Endodermal cell (in vitro differentiated cells): ENCODE data around the gene TMTC2. TPM values are rescaled to one million over a fixed set of nuclear protein-coding genes. Genes with fewer than 3 reads are reported as not detected.

ENCODE experiments used
- DNase-seq: peaks from one replicate; pipeline ENCODE4 v3.0.0-alpha.2; 2017
- H3K27ac ChIP-seq: 2 replicates; pipeline ENCODE4 v1.5.1; 2013; ENCODE audit warnings: mild to moderate bottlenecking, low read depth, low read length, moderate library complexity
- H3K27me3 ChIP-seq: 2 replicates; pipeline ENCODE4 v1.6.1; 2013; ENCODE audit warnings: mild to moderate bottlenecking, low read length, moderate library complexity; ENCODE audit not compliant: insufficient read depth, control insufficient read depth, poor library complexity, severe bottlenecking
- H3K36me3 ChIP-seq: 2 replicates; pipeline ENCODE4 v1.7.0; 2013; ENCODE audit warnings: mild to moderate bottlenecking, low read length, moderate library complexity; ENCODE audit not compliant: control insufficient read depth, insufficient read depth
- H3K4me1 ChIP-seq: one replicate; pipeline ENCODE4 v1.7.0; 2013; ENCODE audit warnings: low read length; ENCODE audit not compliant: control insufficient read depth, insufficient read depth
- H3K4me3 ChIP-seq: 2 replicates; pipeline ENCODE4 v1.5.1; 2013; ENCODE audit warnings: mild to moderate bottlenecking, low read length, moderate library complexity
- H3K9ac ChIP-seq: 2 replicates; pipeline ENCODE4 v1.6.1; 2013; ENCODE audit warnings: mild to moderate bottlenecking, low read length, moderate library complexity; ENCODE audit not compliant: poor library complexity, severe bottlenecking; ENCODE audit errors: extremely low read depth
- H3K9me3 ChIP-seq: 2 replicates; pipeline ENCODE4 v1.6.1; 2013; ENCODE audit warnings: mild to moderate bottlenecking, low read length, moderate library complexity; ENCODE audit not compliant: control insufficient read depth
- H3K27ac Mint-ChIP-seq: 2 replicates; pipeline ENCODE4 v1.8.0; 2020; ENCODE audit warnings: mixed read lengths
- H3K27me3 Mint-ChIP-seq: 2 replicates; pipeline ENCODE4 v1.8.0; 2021; ENCODE audit warnings: mild to moderate bottlenecking, mixed read lengths; ENCODE audit not compliant: insufficient read depth
- H3K36me3 Mint-ChIP-seq: 2 replicates; pipeline ENCODE4 v1.8.0; 2020; ENCODE audit warnings: low read depth, mixed read lengths
- H3K4me1 Mint-ChIP-seq: 2 replicates; pipeline ENCODE4 v1.8.0; 2020; ENCODE audit warnings: mixed read lengths
- H3K4me3 Mint-ChIP-seq: 2 replicates; pipeline ENCODE4 v1.8.0; 2020; ENCODE audit warnings: mild to moderate bottlenecking, moderate library complexity, mixed read lengths
- H3K9me3 Mint-ChIP-seq: 2 replicates; pipeline ENCODE4 v1.8.0; 2020; ENCODE audit warnings: mild to moderate bottlenecking, mixed read lengths
- WGBS, 2 experiments: methylation state at CpG; one replicate each; pipeline versions ENCODE4 v1.1.5 to v1.1.7; 2013; ENCODE audit warnings: missing lambda C conversion rate in 2 of 2, mixed read lengths in 1 of 2; ENCODE audit not compliant: insufficient coverage in 1 of 2, insufficient read length in 1 of 2; 5-methylcytosine and 5-hydroxymethylcytosine counted together
- total RNA-seq, 2 donors: library from RNA; stranded (reverse); fragmentation: NEBNext Ultra II Directional in 1 of 2; extraction: Animal tissue kit (Norgen Biotek cat#: 25700) in 1 of 2; gene quantifications; 2 replicates in 1 of 2; 3 replicates in 1 of 2; pipeline ENCODE4 v1.2.1, GENCODE V29; 2021
- TF ChIP-seq, protein P1 (sequence below): fragments of 200-600 bp; sonication (generic); conservative IDR thresholded peaks from 2 replicates; pipeline ENCODE4 v1.5.0; 2021; ENCODE audit warnings: antibody characterized with exemption, mild to moderate bottlenecking

Gene TMTC2
- total RNA-seq, 2 donors from 2014 or later, result 7.2 to 10.8 TPM

DNA sequence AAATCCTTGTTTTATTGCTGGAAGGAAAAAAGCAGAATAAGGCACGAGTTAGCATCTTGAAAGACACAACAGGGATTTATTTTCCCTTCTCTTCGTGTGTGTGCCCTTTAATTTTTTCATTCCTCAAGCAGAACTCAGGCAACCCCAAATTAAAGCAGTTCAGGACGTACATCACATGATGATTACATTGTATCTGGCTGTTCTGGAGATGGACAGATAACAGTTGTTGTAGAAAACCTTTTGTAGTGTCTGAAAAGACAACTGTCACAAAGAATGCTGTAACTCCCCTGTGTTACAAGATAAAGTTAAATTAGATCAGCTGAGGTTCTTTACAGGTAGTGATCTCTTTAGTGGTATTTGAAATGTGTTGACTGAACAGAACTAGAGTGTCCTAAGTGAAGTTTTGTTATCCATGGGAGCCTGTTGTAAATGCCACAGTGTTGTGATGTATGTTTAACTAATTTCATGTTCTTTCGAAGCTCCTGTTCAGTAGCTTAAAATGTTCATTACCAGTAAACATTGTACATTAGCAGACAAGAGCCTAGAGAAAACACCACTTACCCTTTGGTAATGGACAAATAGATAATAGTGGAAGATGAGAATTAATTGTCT, 58.5 kb downstream of the TMTC2 start:
- Histone ChIP-seq H3K4me3 (peak overlapping the region; percentile 11), H3K4me1 (no peaks in the 10 kb centered on the region), H3K9ac (no peak overlapping the region), H3K36me3 (no peaks in the 10 kb centered on the region), H3K27me3 (no peaks in the 10 kb centered on the region), H3K27ac (no peak overlapping the region), H3K9me3 (no peaks in the 10 kb centered on the region)
- Mint-ChIP-seq H3K4me3 (no peak overlapping the region), H3K27ac (no peak overlapping the region), H3K27me3 (no peaks in the 10 kb centered on the region), H3K4me1 (peaks cover 40% of the 10 kb centered on the region), H3K36me3 (peaks cover 7% of the 10 kb centered on the region), H3K9me3 (no peaks in the 10 kb centered on the region)
- TF ChIP-seq, protein P1, sequence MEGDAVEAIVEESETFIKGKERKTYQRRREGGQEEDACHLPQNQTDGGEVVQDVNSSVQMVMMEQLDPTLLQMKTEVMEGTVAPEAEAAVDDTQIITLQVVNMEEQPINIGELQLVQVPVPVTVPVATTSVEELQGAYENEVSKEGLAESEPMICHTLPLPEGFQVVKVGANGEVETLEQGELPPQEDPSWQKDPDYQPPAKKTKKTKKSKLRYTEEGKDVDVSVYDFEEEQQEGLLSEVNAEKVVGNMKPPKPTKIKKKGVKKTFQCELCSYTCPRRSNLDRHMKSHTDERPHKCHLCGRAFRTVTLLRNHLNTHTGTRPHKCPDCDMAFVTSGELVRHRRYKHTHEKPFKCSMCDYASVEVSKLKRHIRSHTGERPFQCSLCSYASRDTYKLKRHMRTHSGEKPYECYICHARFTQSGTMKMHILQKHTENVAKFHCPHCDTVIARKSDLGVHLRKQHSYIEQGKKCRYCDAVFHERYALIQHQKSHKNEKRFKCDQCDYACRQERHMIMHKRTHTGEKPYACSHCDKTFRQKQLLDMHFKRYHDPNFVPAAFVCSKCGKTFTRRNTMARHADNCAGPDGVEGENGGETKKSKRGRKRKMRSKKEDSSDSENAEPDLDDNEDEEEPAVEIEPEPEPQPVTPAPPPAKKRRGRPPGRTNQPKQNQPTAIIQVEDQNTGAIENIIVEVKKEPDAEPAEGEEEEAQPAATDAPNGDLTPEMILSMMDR, result no peak
- no peak for DNase-seq
- 50 to 78% methylated on average over 2 to 3 of the region's 4 CpGs for WGBS, 2 experiments

DNA sequence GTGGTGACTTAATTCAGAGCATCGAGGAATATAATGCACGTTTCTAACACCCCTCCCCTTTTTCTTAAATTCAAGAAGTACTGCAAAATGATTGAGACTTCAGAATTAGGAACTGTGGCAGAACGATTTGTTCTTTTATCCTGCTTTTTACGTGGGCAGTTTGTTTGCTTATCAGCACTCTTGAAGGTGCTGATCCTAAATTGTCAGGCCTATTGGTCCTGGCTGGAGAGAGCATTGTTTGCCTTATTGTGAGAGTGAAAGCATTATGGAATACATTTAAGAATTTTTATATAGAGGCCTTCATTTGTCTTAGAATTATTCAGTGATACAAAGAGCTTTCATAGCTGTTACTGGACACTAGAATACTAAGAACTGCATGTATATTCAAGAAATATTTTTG, 59.1 kb downstream of the TMTC2 start:
- no peak overlapping the region for H3K27ac ChIP-seq
- Mint-ChIP-seq H3K4me1 (peaks cover 33% of the 10 kb centered on the region), H3K27me3 (no peaks in the 10 kb centered on the region), H3K9me3 (peaks cover under 1% of the 10 kb centered on the region), H3K4me3 (no peak overlapping the region), H3K27ac (no peak overlapping the region), H3K36me3 (peaks cover 14% of the 10 kb centered on the region)
- 67 to 68% methylated on average over 1 to 4 of the region's 4 CpGs for WGBS, 2 experiments
- peak overlapping the region; percentile 11 for H3K4me3 ChIP-seq
- TF ChIP-seq, protein P1, result no peak
- no peaks in the 10 kb centered on the region for H3K4me1 ChIP-seq
- H3K27me3 ChIP-seq, result no peaks in the 10 kb centered on the region
- H3K9me3 ChIP-seq, result no peaks in the 10 kb centered on the region
- H3K36me3 ChIP-seq, result no peaks in the 10 kb centered on the region
- DNase-seq, result no peak
- H3K9ac ChIP-seq, result no peak overlapping the region

DNA sequence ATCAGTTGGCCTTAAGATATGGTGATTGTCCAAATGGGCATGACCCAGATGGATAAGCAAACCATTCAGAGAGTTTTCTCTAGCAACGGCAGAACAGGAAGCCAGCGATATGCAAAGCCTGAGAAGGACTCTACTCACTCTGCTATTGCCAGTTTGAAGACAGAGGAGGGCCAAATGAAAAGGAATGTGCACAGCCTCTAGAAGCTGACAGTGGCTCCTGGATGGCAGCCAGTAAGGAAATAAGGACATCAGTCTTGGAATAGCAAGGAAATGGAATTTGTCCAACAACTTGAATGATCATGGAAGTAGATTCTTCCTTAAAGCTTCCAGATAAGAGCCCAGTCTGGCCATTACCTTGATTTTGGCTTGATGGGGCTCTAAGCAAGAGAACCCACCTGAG, 60.0 kb downstream of the TMTC2 start:
- H3K27me3 ChIP-seq, result no peaks in the 10 kb centered on the region
- peaks cover 31% of the 10 kb centered on the region for H3K4me1 Mint-ChIP-seq
- H3K27ac ChIP-seq, result no peak overlapping the region
- peaks cover 2% of the 10 kb centered on the region for H3K9me3 Mint-ChIP-seq
- H3K9ac ChIP-seq, result no peak overlapping the region
- no peak for DNase-seq
- H3K27me3 Mint-ChIP-seq, result no peaks in the 10 kb centered on the region
- peaks cover 14% of the 10 kb centered on the region for H3K36me3 Mint-ChIP-seq
- 91 to 100% methylated on average over 2 of the region's 2 CpGs for WGBS, 2 experiments
- no peak overlapping the region for H3K4me3 ChIP-seq
- no peak overlapping the region for H3K27ac Mint-ChIP-seq
- H3K36me3 ChIP-seq, result no peaks in the 10 kb centered on the region
- TF ChIP-seq, protein P1, result no peak
- no peak overlapping the region for H3K4me3 Mint-ChIP-seq
- no peaks in the 10 kb centered on the region for H3K4me1 ChIP-seq
- H3K9me3 ChIP-seq, result no peaks in the 10 kb centered on the region
